ENCODE results near the gene PACRG. TPM values are rescaled to one million over a fixed set of nuclear protein-coding genes. Genes with fewer than 3 reads are reported as not detected.

Gene PACRG
- total RNA-seq, 6 donors from 2014 or later, result 0.52 to 15.3 (median 3.1) TPM

GRCh38 chr6:163026893-163027292 lies 299.1 kb downstream of the PACRG start:
- H3K4me1 ChIP-seq, result no peaks in the 10 kb centered on the region
- no peak for ATAC-seq (ENCODE audit: low FRiP score in 2 of 2)
- H3K27me3 ChIP-seq, result no peaks in the 10 kb centered on the region
- TF ChIP-seq POLR2AphosphoS5 (IDR thresholded peaks at IDR 0.05) (no peak), CTCF (IDR thresholded peaks at IDR 0.05) (no peak), EP300 (IDR thresholded peaks at IDR 0.05) (no peak), POLR2A (IDR thresholded peaks at IDR 0.05) (no peak)
- H3K36me3 ChIP-seq, result no peaks in the 10 kb centered on the region
- no peak overlapping the region for H3K4me3 ChIP-seq
- WGBS, 2 donors, result 67 to 79% methylated on average over 4 of the region's 4 CpGs
- DNase-seq, result no peak
- H3K27ac ChIP-seq, result no peak overlapping the region
- peaks cover 0 to 18% (median 7%) of the 10 kb centered on the region in 4 donors for H3K9me3 ChIP-seq

- no peak for ATAC-seq (ENCODE audit: low FRiP score in 2 of 2)
- WGBS, 2 donors, result 85 to 100% methylated on average over 1 of the region's 1 CpG
- Histone ChIP-seq H3K9me3 (peaks cover 0 to 8% (median 0%) of the 10 kb centered on the region in 4 donors), H3K27me3 (no peaks in the 10 kb centered on the region), H3K36me3 (no peaks in the 10 kb centered on the region), H3K4me3 (no peak overlapping the region), H3K27ac (no peak overlapping the region), H3K4me1 (no peaks in the 10 kb centered on the region)
- TF ChIP-seq CTCF (IDR thresholded peaks at IDR 0.05) (no peak), EP300 (IDR thresholded peaks at IDR 0.05) (no peak), POLR2A (IDR thresholded peaks at IDR 0.05) (no peak), POLR2AphosphoS5 (IDR thresholded peaks at IDR 0.05) (no peak)
- no peak for DNase-seq
Observed at GRCh38 chr6:163030980-163031379, 303.2 kb downstream of the PACRG start.

DNA sequence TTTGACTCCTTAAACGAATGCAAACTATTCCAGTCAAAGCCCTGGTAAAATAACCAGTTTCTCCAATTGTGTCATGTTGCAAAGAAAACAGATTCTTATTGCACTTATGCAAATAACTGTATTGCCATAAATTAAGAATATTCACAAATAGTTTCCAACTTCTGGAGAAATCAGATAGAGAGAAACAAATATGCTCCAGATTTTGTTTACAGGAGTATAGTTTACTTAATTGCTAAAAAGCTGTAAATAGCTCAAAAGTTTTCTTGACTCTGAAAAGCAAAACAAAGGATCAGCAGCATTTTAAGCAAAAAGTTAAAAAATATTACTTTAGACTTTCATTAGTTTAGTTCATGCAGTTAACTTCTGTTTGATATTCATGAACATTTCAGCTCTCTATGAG lies 304.2 kb downstream of the PACRG start:
- Histone ChIP-seq H3K27ac (no peak overlapping the region), H3K9me3 (peaks cover 0 to 8% (median 0%) of the 10 kb centered on the region in 4 donors), H3K4me1 (no peaks in the 10 kb centered on the region), H3K36me3 (no peaks in the 10 kb centered on the region), H3K4me3 (no peak overlapping the region), H3K27me3 (no peaks in the 10 kb centered on the region)
- no peak for ATAC-seq (ENCODE audit: low FRiP score in 2 of 2)
- no peak for DNase-seq
- 73 to 84% methylated on average over 1 of the region's 1 CpG for WGBS, 2 donors
- no peak for TF ChIP-seq CTCF (IDR thresholded peaks at IDR 0.05)
- TF ChIP-seq EP300 (IDR thresholded peaks at IDR 0.05), result no peak
- no peak for TF ChIP-seq POLR2A (IDR thresholded peaks at IDR 0.05)
- no peak for TF ChIP-seq POLR2AphosphoS5 (IDR thresholded peaks at IDR 0.05)

DNA sequence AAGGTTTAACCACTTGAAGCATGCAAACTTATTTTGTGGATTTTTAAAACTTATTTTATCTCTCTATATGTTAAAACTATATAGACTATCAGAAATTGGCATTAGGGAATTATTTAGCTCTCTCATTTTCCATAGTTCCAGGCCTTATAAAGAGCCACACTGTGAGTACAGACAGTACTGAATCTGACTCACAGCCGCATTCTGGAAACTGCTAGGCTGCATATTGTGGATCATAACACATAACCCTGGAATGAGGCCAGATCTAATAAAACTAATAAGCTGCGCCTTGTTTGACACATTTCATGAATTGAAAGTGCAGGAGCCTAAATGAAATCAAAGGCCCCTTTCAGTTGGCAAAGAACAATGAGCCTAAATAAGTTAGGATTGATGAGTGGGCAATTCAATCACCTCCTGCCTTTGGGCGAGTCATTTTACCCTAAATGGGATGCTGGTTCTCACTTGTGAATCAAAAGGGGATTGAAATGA lies 308.4 kb downstream of the PACRG start:
- Histone ChIP-seq H3K4me3 (no peak overlapping the region), H3K9me3 (peaks cover 0 to 8% (median 0%) of the 10 kb centered on the region in 4 donors), H3K27me3 (no peaks in the 10 kb centered on the region), H3K36me3 (no peaks in the 10 kb centered on the region), H3K27ac (no peak overlapping the region), H3K4me1 (no peaks in the 10 kb centered on the region)
- no peak for TF ChIP-seq POLR2A (IDR thresholded peaks at IDR 0.05)
- no peak for TF ChIP-seq POLR2AphosphoS5 (IDR thresholded peaks at IDR 0.05)
- TF ChIP-seq EP300 (IDR thresholded peaks at IDR 0.05), result no peak
- TF ChIP-seq CTCF (IDR thresholded peaks at IDR 0.05), result no peak
- 80 to 89% methylated on average over 3 of the region's 3 CpGs for WGBS, 2 donors
- no peak for DNase-seq
- ATAC-seq (ENCODE audit: low FRiP score in 2 of 2), result no peak

DNA sequence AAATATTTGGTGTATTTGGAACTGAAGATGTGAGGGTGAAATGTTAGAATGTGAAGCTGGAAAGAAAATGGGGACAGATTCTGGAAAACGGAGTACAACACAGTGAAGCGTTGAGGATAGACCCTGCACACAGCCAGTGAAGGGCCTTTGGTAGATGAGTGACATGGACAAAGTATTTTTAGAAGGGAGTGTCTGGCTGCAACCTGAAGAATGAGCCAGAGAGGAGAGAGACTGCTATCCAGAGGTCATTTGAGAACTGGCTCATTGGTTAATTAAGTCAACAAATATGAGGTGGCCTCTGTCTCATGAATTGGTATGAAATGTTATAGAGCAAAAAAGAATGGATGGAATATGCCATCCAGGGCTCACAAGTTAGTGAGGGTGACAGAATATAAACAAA lies 310.5 kb downstream of the PACRG start:
- no peak overlapping the region for H3K4me3 ChIP-seq
- WGBS, 2 donors, result 78 to 97% methylated on average over 2 of the region's 2 CpGs
- no peaks in the 10 kb centered on the region for H3K4me1 ChIP-seq
- H3K9me3 ChIP-seq, result no peaks in the 10 kb centered on the region
- no peak for TF ChIP-seq POLR2A (IDR thresholded peaks at IDR 0.05)
- no peak for TF ChIP-seq POLR2AphosphoS5 (IDR thresholded peaks at IDR 0.05)
- no peak for TF ChIP-seq CTCF (IDR thresholded peaks at IDR 0.05)
- TF ChIP-seq EP300 (IDR thresholded peaks at IDR 0.05), result no peak
- no peak for DNase-seq
- no peaks in the 10 kb centered on the region for H3K36me3 ChIP-seq
- no peaks in the 10 kb centered on the region for H3K27me3 ChIP-seq
- no peak for ATAC-seq (ENCODE audit: low FRiP score in 2 of 2)
- H3K27ac ChIP-seq, result no peak overlapping the region

Measured in upper lobe of left lung (tissue), 6 donors.